NCI-H2227 treated with DMSO at 0.1 percent for 48 hours (cell line): ENCODE results near the gene ALLC.
"Not testable (repeated sequence)": the region's sequence is repeated elsewhere in the genome, so short reads cannot be mapped to it uniquely, and the experiment has no call there.

Experiments
- DNase-seq: peaks from one replicate; lab custom pipeline; 2025; lab: John Stamatoyannopoulos, UW

Gene ALLC

DNA sequence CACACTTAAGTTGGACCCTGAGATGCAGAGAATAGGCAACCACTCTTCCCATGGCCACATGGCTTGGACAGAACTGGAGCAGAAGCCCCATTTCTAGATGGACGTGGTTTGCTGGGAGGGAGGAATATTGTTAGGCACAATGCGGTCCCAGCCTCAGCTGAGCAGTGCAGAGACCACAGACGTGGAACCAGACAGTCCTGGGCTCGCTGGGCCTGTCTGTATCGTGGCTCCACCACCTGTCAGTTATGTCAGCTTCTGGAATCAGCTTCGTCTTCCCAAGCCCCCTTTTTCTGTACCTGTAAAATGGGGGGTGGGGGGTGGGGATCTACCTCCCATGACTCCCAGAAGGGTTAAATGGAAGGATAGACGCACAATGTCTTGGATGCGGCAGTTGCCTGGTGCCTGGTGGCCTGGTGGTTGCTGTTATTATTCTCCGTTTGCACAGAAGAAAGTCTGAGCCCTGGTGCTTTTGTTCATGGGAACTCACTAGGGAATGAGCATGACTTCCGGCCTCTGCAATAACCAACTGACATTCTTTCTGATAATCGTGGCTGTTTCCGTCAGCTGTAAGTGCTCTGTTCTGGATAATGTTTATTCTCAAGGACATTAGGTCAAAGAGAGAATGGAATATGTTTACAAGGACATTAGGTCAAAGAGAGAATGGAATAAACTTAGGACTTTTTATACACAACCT is 31.7 kb upstream of the ALLC start:
- no peak for DNase-seq

DNA sequence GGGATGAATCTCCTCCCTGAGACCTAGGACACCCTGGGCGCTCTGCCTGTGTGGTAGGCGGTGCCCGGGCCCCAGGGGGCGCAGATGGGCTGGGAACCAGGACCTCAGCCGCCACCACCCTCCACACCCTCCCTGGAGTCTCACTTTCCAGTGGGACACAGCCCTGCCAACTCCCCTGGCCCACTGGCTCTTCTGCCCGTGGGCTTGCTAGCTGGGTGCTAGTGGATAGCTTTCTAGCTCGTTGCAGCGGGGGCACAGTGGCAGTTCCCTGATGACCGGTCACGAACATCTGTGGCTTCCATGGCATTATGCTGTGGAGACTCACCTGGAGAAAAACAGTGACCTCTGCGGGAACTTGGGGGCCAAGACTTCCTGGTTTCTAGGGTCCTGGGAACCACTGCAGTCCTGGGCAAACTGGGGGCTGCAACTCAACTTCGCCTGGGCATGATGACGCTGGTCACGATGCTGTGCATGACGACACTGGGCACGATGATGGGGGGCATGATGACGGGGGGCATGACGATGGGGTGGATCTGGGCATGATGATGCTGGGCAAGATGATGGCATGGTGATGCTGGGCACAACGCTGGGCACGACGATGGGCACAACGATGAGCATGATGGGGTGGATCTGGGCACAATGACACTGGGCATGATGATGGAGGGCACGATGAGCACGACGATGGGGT is 31.0 kb upstream of the ALLC start:
- no peak for DNase-seq

DNA sequence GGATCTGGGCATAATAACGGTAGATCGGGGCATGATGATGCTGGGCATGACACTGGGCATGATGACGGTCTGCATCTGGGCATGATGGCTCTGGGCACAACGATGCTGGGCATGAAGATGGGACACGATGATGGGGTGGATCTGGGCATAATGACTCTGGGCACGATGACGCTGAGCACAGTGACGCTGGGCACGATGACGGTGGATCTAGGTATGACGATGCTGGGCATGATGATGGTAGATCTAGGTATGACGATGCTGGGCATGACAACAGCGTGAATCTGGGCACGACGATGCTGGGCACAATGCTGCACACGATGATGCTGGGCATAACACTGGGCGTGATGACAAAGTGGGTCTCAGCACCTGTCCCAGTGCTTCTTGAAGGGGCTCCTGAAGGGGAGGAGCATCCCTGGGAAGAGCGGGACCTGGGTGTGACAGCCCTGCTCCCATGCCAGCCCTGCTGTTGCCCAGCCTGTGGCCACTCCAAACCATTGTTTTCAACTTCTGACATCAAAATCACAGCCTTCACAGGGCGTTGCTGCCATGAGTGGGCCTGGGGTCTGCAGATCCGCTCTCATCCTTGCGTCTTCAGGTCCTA is 30.4 kb upstream of the ALLC start:
- no peak for DNase-seq

DNA sequence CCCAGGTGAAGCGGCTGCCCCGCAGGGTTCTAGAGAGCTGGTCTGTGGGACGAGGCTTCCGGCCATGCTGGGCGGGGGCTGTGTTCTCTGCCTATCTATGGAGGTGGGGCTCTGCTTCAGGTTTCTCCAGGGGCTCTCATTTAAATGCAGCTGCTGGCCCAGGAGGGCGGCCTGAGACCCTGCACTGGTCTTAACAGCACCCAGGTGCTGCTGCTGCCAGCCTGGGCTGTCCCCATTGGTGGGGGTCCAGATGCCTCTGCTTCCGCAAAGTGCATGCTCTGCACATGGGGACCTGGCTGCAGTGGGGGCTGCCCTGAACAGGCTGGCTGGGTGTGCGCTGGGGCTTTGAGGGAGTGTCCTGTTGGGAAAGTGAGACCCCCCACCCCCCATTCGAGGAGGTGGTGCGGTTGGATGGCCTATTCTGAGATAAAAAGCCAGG is 29.7 kb upstream of the ALLC start:
- DNase-seq, result no peak

DNA sequence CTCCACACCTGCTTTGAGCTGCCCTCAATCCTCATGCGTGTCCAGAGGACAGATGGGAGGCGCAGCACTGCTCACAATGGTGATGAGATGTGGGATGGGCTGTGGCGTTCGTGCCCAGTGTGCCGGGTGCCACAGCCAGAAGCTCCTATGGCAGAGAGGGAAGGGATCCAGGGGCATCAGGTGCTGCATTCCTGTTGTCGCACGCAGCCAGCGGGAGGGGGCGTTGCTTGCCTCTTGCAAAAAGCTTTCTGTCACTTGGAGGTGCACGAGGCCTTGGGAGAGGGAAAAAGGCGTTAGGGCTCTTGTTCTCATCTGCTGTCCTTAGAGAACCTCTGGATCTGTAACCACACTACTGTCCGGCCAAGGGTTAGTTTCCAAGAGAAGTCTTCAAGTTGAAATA is 29.2 kb upstream of the ALLC start:
- DNase-seq, result peak; percentile 32

DNA sequence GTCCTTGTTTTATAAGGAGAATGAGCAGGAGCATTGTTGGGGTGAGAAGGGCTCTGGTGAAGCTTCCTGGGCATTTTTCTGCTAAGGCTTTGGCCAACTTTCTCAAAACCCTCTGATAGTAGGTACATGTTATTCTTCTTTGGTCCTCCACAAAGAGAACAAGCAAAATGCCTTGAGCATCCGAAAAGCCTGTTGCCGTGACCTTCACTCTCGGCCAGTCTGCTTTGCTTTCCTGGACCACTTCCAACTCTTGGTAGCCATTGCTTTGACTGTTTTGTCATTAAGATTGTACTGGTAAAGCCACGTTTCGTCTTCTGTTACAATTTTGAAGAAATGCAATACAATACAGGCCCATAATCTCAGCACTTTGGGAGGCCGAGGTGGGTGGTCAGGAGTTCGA is 27.4 kb upstream of the ALLC start:
- DNase-seq, result no peak

DNA sequence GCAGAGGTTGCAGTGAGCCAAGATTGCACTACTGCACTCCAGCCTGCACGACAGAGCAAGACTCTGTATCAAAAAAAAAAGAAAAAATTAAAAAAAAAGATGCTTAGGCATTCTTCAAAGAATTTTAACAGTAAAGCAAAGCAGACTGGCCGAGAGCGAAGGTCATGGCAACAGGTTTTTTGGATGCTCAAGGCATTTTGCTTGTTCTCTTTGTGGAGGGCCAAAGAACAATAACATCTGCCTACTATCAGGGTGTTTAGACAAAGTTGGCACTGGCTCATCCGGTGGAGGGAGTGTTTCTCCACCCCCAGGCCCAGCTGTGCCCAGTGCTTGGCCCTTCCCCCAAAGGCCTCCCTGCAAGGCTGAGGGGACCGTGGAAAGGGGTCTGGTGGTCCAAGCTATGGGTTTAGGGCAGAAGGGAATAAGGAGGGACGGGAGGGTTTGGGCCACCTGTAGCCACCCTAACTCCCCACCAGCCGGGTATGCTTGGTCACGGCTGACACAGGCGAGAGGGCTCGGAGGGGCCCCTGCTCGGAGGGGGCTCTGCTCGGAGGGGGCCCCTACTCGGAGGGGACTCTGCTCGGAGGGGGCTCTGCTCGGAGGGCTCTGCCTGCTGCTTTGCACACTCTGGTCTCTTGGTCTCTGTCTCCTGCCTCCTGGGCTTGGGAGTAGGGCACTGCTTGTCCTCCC is 26.7 kb upstream of the ALLC start:
- DNase-seq, result no peak

DNA sequence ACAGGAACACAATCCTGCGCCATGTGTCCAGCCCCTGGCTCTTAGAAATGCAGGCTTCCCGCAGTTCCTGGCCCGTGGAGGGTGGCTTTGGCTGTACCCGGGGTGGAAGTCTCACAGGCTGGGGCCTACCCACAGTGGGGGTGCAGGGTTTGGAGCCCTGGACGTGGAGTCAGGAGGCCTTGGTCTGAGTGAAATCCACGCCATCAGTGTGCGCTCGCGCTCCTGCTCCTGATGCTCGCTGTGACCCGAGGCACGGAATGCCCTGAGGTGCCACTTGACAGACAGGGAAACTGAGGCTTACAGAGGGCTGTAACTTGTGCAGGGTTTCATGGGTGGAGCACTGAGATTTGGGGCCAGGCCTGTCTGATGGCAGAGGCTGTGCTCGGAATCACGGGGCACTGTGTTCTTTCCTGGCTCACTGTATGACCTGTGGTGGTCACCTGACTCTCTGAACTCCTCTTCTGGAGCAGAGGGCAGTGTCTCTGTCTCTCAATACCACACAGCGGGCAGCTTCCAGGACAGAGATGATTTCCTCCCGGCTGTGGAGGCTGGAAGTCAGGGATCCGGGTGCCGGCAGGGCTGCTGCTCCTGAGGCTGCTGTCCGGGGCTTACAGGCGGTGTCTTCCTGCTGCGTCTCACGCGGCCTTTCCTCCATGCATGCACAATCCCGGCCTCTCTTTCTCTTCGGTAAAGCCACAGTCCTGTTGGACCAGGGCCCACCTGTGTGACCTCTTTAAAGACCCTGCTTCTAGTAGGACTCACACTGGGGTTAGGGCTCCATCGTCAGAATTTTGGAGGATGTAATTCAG is 25.9 kb upstream of the ALLC start:
- no peak for DNase-seq

DNA sequence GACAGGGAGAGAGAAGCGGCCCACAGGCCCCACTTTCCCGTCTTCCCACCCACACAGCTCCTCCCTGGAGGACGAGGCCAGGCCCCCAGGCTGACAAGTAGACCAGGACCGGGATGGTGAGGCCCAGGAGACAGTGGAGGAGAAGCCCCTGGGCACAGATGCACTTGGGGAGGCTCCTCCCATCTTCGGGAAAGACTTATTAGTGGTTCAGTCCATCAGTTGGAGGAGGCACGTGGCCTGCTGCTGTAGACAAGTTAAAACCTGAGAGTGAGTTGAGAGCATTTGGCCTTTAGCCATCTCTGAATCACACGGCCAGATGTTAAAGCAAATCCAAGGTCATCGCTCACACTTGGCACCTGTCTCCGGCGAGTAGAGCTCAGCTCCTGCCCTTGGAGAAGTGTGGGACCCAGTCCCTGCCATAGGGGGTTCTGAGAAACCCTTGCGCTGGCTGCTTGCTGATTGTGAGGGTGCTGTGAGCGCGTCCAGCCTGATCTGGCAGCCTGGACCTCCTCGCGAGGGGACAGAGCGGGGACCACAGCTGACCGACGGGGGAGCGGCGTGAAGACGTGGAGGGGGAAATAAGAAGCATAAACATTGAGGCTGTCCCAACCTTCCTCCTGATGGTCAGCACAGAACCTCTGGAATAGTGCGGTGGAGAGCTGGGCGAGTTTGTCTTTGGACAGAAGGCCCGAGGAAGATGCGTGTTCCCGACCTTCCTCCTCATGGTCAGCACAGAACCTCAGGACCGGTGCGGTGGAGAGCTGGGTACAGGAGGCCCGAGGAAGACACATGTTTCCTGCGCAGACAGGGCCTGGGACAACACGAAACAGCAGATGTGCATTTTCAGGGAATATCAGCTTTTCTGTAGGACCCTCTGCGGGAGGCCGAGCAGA is 24.7 kb upstream of the ALLC start:
- no peak for DNase-seq

DNA sequence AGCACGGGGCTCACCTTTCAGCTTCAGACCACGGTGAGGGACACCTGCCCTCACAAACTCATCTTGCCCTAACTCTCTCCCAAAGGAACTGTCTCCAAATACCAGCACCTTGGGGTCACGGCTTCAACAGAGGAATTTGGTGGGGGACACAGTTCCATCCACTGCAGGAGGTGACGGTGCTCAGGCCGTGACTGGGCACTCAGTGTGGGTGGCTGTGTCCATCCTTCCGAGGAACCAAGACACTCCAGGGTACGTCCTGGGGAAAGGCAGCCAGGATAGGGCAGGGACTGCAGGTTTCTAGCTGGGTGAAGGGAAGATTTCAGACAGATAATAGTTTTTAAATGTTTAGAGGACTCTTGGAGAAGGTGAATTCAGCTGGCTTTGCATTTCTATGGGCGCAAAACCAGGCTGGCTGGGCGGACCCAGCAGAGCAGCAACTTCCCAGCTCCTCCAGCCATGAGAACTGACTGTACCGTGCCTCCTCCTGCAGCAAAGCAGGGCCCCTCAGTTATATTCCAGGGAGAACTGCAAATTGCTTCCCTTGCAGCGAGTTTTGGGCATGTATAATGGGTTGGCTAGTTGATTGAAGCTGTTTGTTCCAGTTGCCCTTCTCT is 23.9 kb upstream of the ALLC start:
- DNase-seq, result no peak

DNA sequence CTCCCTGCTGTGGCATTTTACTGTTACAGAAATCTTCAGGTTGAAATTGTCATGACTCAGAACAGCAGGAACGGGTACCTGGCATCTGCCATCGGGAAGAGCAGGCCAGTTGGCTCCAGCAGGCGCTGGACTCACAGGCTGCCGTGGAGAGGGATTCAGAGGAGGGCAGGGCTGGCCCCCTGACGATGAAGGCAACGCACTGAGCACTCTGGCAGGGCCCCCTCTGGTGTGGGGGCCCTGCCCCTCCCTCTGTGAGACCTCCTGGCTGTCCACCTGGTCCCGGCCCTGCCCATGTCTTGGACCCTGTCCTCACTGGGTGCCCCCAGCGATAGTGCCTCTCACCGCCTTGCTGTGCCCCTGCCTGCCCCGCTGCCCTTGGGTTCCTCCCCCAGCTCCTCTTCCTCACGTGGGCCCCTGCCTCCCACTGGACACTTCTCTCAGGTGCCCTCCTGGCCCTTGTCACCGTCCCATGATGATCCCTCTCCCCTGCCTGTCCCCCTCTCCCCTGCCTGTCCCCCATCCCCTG is 23.3 kb upstream of the ALLC start:
- DNase-seq, result no peak

DNA sequence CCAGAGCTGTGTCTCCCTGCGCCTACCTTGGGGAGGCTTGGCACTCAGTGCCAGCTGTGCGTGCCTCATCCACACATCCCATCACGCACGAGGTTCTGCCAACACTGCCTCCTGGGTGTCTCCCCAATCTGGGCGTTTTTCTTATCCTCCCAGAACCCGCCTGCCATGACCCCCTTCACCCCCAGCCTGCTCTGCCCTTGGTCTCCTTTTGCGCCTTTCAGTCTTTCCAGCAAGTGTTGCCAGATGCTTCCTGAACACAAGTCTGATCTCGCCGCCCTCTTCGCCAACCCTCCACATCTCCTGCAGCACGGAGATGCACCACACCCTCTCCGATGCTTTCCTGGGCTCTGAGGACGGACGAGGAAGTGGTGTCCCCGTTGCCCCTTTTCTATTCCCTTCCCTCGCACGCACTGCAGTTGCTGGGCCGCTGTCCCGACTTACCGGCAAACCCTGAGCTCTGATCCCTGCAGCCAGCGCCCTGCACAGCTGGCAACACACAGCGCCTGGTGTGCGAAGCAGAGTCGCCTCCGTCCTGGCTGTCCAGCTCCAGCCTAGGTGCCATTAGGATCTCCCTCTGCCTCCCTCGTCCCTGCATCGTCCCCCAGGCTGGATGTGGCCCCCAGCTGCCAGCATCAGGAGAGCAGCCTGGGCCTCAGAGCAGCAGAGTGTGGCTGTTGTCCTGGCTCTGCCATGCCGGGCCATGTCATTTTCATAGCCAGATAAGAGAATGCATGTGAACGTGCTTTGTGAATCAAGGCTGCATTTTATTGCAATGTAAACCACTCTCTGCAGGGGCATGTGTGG is 22.6 kb upstream of the ALLC start:
- DNase-seq, result no peak

DNA sequence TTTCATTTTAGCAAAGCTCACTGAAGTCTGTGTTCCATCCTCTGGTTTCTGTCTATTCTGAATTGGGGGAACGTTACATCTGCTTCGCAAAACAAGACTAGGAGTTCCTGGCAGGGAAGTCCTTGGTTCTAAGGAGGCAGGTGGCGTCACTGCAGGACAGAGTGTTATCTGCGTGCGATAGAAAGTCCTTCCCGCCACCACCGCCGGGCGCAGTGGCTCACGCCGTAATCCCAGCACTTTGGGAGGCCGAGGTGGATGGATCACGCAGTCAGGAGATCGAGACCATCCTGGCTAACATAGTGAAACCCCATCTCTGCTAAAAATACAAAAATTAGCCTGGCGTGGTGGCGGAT is 22.0 kb upstream of the ALLC start:
- not testable (repeated sequence) for DNase-seq

DNA sequence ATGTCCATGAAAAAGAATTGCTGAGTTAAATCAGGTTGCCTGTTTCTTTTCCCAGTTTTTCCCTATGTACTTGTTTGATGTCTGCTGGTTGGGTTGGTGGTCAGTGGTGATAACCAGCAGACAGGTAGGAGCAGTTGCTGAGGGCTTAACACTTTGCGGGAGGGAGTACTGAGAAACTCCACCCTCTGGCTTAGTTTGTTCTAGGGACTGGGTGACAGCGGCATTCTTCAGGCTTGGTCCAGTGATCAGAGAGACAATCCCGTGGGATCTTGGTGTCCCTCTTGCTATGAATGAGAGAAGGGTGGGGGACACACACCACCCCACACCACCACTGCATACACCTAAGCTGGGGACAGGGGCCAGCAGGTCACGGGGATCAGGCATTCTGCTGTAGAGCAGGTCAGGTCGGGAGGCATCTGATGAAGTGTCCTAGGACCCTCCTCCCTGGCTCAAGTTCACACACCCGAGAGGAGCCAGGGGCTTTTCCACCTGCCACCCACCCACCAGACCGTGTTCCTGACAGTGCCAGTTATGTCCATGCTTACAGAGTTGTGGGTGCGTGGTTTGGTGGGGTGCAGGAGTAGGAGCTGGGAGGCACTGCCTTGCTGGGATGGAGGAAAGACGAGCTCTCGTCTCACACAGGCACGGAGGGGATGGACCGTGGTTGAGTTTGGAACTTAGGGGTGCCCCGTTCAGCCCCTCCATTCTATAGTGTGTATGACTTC is 21.3 kb upstream of the ALLC start:
- DNase-seq, result no peak

DNA sequence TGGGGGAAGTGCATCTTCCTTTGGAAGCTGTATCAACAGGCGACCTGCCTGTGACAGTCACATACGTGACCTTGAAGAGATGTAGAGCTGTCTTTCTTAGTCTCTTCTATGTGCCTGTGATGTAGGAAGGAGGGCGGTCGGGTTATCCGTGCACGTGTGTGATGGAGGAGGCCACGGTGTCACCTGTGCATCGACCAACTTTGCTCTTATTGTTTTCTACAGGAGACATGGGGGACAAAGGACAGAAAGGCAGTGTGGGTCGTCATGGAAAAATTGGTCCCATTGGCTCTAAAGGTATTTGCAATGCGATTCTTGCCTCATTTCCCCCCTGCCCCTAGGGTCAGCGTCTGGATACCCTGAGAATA is 20.7 kb upstream of the ALLC start:
- no peak for DNase-seq

DNA sequence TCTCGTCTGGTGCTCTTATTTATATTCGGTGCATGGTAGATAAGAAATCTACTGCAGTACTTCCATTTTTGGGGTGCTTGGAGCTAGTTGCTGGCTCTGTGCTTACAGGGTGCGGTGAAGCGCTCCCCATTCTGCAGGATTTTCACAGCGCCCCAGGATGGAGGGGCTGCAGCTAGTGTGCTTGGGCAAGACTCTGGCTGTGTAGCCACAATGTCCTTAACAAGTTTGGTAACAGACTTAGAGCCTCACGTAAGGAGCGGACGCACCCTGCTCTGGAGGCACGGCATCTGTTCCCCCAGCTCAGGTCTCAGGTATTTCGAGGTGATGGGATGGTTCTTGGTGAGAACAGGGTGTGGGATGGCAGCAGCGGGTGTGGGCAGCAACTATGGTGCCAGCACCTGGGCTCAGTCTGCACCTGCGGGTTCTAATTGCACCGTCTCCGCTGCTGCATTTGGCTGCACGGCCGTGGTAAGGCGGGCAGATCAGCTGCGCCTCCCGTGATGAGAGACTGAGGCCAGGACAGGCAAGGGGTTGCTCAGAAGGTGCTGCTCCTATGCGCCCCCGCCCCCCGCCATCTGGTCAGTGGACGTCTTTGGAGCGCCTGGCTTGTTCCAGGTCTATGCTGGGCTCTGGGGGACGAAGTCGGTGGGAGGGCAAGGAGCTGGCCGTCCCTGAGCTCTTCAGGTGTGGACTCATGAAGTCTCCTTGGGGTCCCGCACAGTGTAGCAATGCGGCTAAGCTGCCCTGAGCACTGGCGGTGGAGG is 20.1 kb upstream of the ALLC start:
- DNase-seq, result no peak

DNA sequence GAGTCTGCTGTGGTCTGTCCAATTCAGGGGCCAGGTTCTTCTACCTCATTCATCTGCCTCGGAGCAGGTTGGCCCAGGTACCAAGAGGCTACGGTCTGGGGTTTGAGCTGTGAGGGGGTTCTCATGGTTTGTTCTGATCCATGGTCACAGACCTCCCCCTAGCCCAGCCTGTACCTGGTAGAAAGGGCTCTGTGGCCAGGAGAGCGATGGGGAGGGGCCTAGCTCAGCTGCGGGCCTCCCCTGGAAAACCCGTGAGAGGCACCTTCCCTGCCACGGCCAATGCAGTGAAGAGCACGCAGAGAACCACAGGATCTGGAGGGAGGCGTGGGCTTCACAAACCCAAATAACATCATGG is 19.6 kb upstream of the ALLC start:
- DNase-seq, result no peak

DNA sequence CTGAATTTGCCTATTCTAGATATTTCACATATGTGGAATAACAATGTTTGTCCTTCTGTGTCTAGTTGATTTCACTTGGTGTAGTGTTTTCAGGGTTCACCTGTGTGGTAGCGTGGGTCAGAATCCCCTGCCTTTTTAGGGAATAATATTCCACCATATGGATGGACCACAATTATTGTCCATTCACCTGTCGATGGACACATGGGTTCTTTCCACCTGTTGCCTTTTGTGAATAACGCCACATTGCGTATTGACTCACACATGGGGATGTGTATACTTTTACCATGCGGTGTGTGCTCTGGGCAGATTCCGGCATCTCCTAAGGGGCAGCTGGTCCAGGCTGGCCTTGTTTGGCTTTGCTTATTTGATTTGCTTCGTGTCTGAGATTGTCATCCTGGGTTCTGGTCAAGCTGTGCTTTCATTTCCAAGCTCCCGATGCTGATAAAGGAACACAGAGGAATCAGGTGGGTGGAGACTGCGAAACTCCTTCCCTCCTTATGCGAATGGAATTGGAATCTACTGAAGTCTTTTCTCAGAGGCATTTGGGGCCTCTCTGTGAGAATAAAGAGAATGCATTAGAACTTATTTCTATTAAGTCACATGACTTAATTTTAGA is 18.9 kb upstream of the ALLC start:
- no peak for DNase-seq
